DMS79 (cell line): ENCODE data around the gene MLANA.

Experiments
- DNase-seq: peaks from one replicate; lab custom pipeline; 2025; lab: John Stamatoyannopoulos, UW

The MLANA gene

GRCh38 chr9:5900622-5901021 is 9.9 kb downstream of the MLANA start:
- DNase-seq = no peak

- DNase-seq = no peak
These were observed 11.7 kb downstream of the MLANA start for GRCh38 chr9:5902377-5902776.

- no peak for DNase-seq
These were observed 18.2 kb downstream of the MLANA start for GRCh38 chr9:5908918-5909317.

GRCh38 chr9:5909976-5910375 is 19.3 kb downstream of the MLANA start:
- DNase-seq = no peak

GRCh38 chr9:5910413-5911057 is 19.8 kb downstream of the MLANA start:
- DNase-seq = no peak

GRCh38 chr9:5915438-5915837 is 24.7 kb downstream of the MLANA start:
- DNase-seq = no peak

- DNase-seq = peak; percentile 2
These were observed 26.6 kb downstream of the MLANA start for GRCh38 chr9:5917273-5917672.

- peak; percentile 79 for DNase-seq
These were observed 27.2 kb downstream of the MLANA start for GRCh38 chr9:5917888-5918287.

GRCh38 chr9:5918460-5918859 is 27.8 kb downstream of the MLANA start:
- DNase-seq = no peak

GRCh38 chr9:5920860-5921328 is 30.2 kb downstream of the MLANA start:
- no peak for DNase-seq

GRCh38 chr9:5922192-5922591 is 31.5 kb downstream of the MLANA start:
- no peak for DNase-seq

GRCh38 chr9:5931657-5932056 is 41.0 kb downstream of the MLANA start:
- no peak for DNase-seq

- DNase-seq = no peak
These were observed 47.8 kb downstream of the MLANA start for GRCh38 chr9:5938449-5938848.

GRCh38 chr9:5939530-5939929 is 48.8 kb downstream of the MLANA start:
- DNase-seq = no peak

GRCh38 chr9:5941214-5941613 is 50.5 kb downstream of the MLANA start:
- no peak for DNase-seq

- DNase-seq = no peak
These were observed 54.4 kb downstream of the MLANA start for GRCh38 chr9:5945112-5945511.

- no peak for DNase-seq
These were observed 57.2 kb downstream of the MLANA start for GRCh38 chr9:5947912-5948311.

- DNase-seq = no peak
These were observed 58.5 kb downstream of the MLANA start for GRCh38 chr9:5949103-5949699.

- DNase-seq = no peak
These were observed 59.6 kb downstream of the MLANA start for GRCh38 chr9:5950261-5950660.

- DNase-seq = no peak
These were observed 61.1 kb downstream of the MLANA start for GRCh38 chr9:5951686-5952211.

- DNase-seq = no peak
These were observed 63.3 kb downstream of the MLANA start for GRCh38 chr9:5953743-5954707.

- DNase-seq = no peak
These were observed 66.5 kb downstream of the MLANA start for GRCh38 chr9:5957166-5957565.

- no peak for DNase-seq
These were observed 67.6 kb downstream of the MLANA start for GRCh38 chr9:5958273-5958672.
